ENCODE measurements around the gene CPEB2.

Gene CPEB2

GRCh38 chr4:15006416-15007024, 4.2 kb downstream of the CPEB2 start:
- Histone ChIP-seq H2AK5ac (ENCODE audit: low read length, severe bottlenecking) (no peak overlapping the region), H2BK5ac (ENCODE audit: low read depth, low read length, poor library complexity, severe bottlenecking) (no peak overlapping the region)

GRCh38 chr4:15007201-15007600, 4.9 kb downstream of the CPEB2 start:
- Histone ChIP-seq H3K18ac (ENCODE audit: low read depth in 1 of 2, low read length in 2 of 2) (no peak overlapping the region), H3K4ac (ENCODE audit: low read depth in 1 of 2, low read length in 2 of 2) (no peak overlapping the region), H3K9me3 (ENCODE audit: control insufficient read depth, low read length) (no peaks in the 10 kb centered on the region), H3K23ac (ENCODE audit: low read length in 2 of 2) (no peak overlapping the region), H2AFZ (ENCODE audit: low read depth, low read length) (no peak overlapping the region), H4K91ac (ENCODE audit: low read length) (no peak overlapping the region), H3K4me2 (ENCODE audit: low read length, poor library complexity, severe bottlenecking) (peak overlapping the region; percentile 48), H2BK12ac (ENCODE audit: low read length in 2 of 2) (no peak overlapping the region), H2BK5ac (ENCODE audit: low read depth, low read length, poor library complexity, severe bottlenecking) (no peak overlapping the region), H4K8ac (ENCODE audit: low read length) (no peak overlapping the region), H3K36me3 (ENCODE audit: control insufficient read depth in 1 of 2, insufficient read depth in 2 of 2, low read depth in 1 of 2, low read length in 2 of 2) (peaks cover 13 to 53% of the 10 kb centered on the region in 2 experiments), H3K9ac (ENCODE audit: low read length) (peak overlapping the region; percentile 98), H2AK5ac (ENCODE audit: low read length, severe bottlenecking) (no peak overlapping the region), H2BK15ac (ENCODE audit: low read depth, poor library complexity, severe bottlenecking) (no peak overlapping the region), H3K14ac (ENCODE audit: low read length in 2 of 2) (no peak overlapping the region), H3K4me3 (ENCODE audit: insufficient read depth in 1 of 2, low read depth in 1 of 2, low read length in 2 of 2) (peak overlapping the region in 1 of 2 experiments; percentile 92), H3K79me1 (replicated peaks; ENCODE audit: low read length, poor library complexity, severe bottlenecking) (no peaks in the 10 kb centered on the region), H2BK120ac (ENCODE audit: low read depth, low read length) (no peak overlapping the region), H3K4me1 (ENCODE audit: control insufficient read depth, insufficient read depth, low read depth, low read length) (no peaks in the 10 kb centered on the region), H3K27me3 (ENCODE audit: control insufficient read depth in 1 of 2, insufficient read depth in 1 of 2, low read length in 2 of 2) (no peaks in the 10 kb centered on the region), H3K27ac (ENCODE audit: low read length, poor library complexity, severe bottlenecking) (peak overlapping the region; percentile 5)
- WGBS, result 92% methylated on average over 2 of the region's 6 CpGs
- no peak for DNase-seq

More at GRCh38 chr4:15006416-15007024, 4.2 kb downstream of the CPEB2 start:
- Histone ChIP-seq H3K27ac (ENCODE audit: low read length, poor library complexity, severe bottlenecking) (no peak overlapping the region), H3K14ac (ENCODE audit: low read length in 2 of 2) (no peak overlapping the region), H3K36me3 (ENCODE audit: control insufficient read depth in 1 of 2, insufficient read depth in 2 of 2, low read depth in 1 of 2, low read length in 2 of 2) (peaks cover 13 to 46% of the 10 kb centered on the region in 2 experiments), H3K27me3 (ENCODE audit: control insufficient read depth in 1 of 2, insufficient read depth in 1 of 2, low read length in 2 of 2) (no peaks in the 10 kb centered on the region), H4K8ac (ENCODE audit: low read length) (no peak overlapping the region), H2BK15ac (ENCODE audit: low read depth, poor library complexity, severe bottlenecking) (no peak overlapping the region), H3K9ac (ENCODE audit: low read length) (peak overlapping the region; percentile 98), H3K18ac (ENCODE audit: low read depth in 1 of 2, low read length in 2 of 2) (no peak overlapping the region), H4K91ac (ENCODE audit: low read length) (no peak overlapping the region), H3K4me3 (ENCODE audit: insufficient read depth in 1 of 2, low read depth in 1 of 2, low read length in 2 of 2) (peak overlapping the region in 1 of 2 experiments; percentile 92), H2AFZ (ENCODE audit: low read depth, low read length) (no peak overlapping the region), H3K79me1 (replicated peaks; ENCODE audit: low read length, poor library complexity, severe bottlenecking) (no peaks in the 10 kb centered on the region), H3K23ac (ENCODE audit: low read length in 2 of 2) (no peak overlapping the region), H3K4me2 (ENCODE audit: low read length, poor library complexity, severe bottlenecking) (no peak overlapping the region), H2BK12ac (ENCODE audit: low read length in 2 of 2) (no peak overlapping the region), H2BK120ac (ENCODE audit: low read depth, low read length) (no peak overlapping the region), H3K4ac (ENCODE audit: low read depth in 1 of 2, low read length in 2 of 2) (no peak overlapping the region), H3K4me1 (ENCODE audit: control insufficient read depth, insufficient read depth, low read depth, low read length) (no peaks in the 10 kb centered on the region), H3K9me3 (ENCODE audit: control insufficient read depth, low read length) (no peaks in the 10 kb centered on the region)
- whole genome bisulfite sequencing, result 43% methylated on average over 1 of the region's 2 CpGs
- peak; percentile 43 for DNase-seq

- no peak overlapping the region for H3K4ac ChIP-seq (ENCODE audit: low read depth in 1 of 2, low read length in 2 of 2)
- H2BK15ac ChIP-seq (ENCODE audit: low read depth, poor library complexity, severe bottlenecking), result no peak overlapping the region
- H3K79me1 ChIP-seq (replicated peaks; ENCODE audit: low read length, poor library complexity, severe bottlenecking), result no peaks in the 10 kb centered on the region
- H3K18ac ChIP-seq (ENCODE audit: low read depth in 1 of 2, low read length in 2 of 2), result no peak overlapping the region
- H3K9me3 ChIP-seq (ENCODE audit: control insufficient read depth, low read length), result no peaks in the 10 kb centered on the region
- H4K91ac ChIP-seq (ENCODE audit: low read length), result no peak overlapping the region
- peak overlapping the region; percentile 20 for H3K27ac ChIP-seq (ENCODE audit: low read length, poor library complexity, severe bottlenecking)
- H2AK5ac ChIP-seq (ENCODE audit: low read length, severe bottlenecking), result no peak overlapping the region
- H3K23ac ChIP-seq (ENCODE audit: low read length in 2 of 2), result no peak overlapping the region
- no peak overlapping the region for H2BK5ac ChIP-seq (ENCODE audit: low read depth, low read length, poor library complexity, severe bottlenecking)
- H3K14ac ChIP-seq (ENCODE audit: low read length in 2 of 2), result no peak overlapping the region
- no peak overlapping the region for H4K8ac ChIP-seq (ENCODE audit: low read length)
- DNase-seq, result no peak
- no peak overlapping the region for H2AFZ ChIP-seq (ENCODE audit: low read depth, low read length)
- peak overlapping the region; percentile 98 for H3K9ac ChIP-seq (ENCODE audit: low read length)
- no peaks in the 10 kb centered on the region for H3K27me3 ChIP-seq (ENCODE audit: control insufficient read depth in 1 of 2, insufficient read depth in 1 of 2, low read length in 2 of 2)
- H3K4me1 ChIP-seq (ENCODE audit: control insufficient read depth, insufficient read depth, low read depth, low read length), result no peaks in the 10 kb centered on the region
- no peak overlapping the region for H2BK120ac ChIP-seq (ENCODE audit: low read depth, low read length)
- H3K4me2 ChIP-seq (ENCODE audit: low read length, poor library complexity, severe bottlenecking), result no peak overlapping the region
- H3K36me3 ChIP-seq (ENCODE audit: control insufficient read depth in 1 of 2, insufficient read depth in 2 of 2, low read depth in 1 of 2, low read length in 2 of 2), result peaks cover 6 to 82% of the 10 kb centered on the region in 2 experiments
- H3K4me3 ChIP-seq (ENCODE audit: insufficient read depth in 1 of 2, low read depth in 1 of 2, low read length in 2 of 2), result peak overlapping the region in 1 of 2 experiments; percentile 92
- no peak overlapping the region for H2BK12ac ChIP-seq (ENCODE audit: low read length in 2 of 2)
Observed at GRCh38 chr4:15010038-15010585, 7.8 kb downstream of the CPEB2 start.

GRCh38 chr4:15011166-15011565, 8.9 kb downstream of the CPEB2 start:
- Histone ChIP-seq H3K18ac (ENCODE audit: low read depth in 1 of 2, low read length in 2 of 2) (no peak overlapping the region), H3K9ac (ENCODE audit: low read length) (peak overlapping the region; percentile 64), H2AK5ac (ENCODE audit: low read length, severe bottlenecking) (no peak overlapping the region), H3K36me3 (ENCODE audit: control insufficient read depth in 1 of 2, insufficient read depth in 2 of 2, low read depth in 1 of 2, low read length in 2 of 2) (peaks cover 6 to 92% of the 10 kb centered on the region in 2 experiments), H2AFZ (ENCODE audit: low read depth, low read length) (no peak overlapping the region), H2BK12ac (ENCODE audit: low read length in 2 of 2) (no peak overlapping the region), H3K4me3 (ENCODE audit: insufficient read depth in 1 of 2, low read depth in 1 of 2, low read length in 2 of 2) (peak overlapping the region in 1 of 2 experiments; percentile 31), H3K27me3 (ENCODE audit: control insufficient read depth in 1 of 2, insufficient read depth in 1 of 2, low read length in 2 of 2) (no peaks in the 10 kb centered on the region), H3K4me2 (ENCODE audit: low read length, poor library complexity, severe bottlenecking) (no peak overlapping the region), H2BK120ac (ENCODE audit: low read depth, low read length) (no peak overlapping the region), H3K9me3 (ENCODE audit: control insufficient read depth, low read length) (no peaks in the 10 kb centered on the region), H4K91ac (ENCODE audit: low read length) (no peak overlapping the region), H2BK15ac (ENCODE audit: low read depth, poor library complexity, severe bottlenecking) (no peak overlapping the region), H3K4me1 (ENCODE audit: control insufficient read depth, insufficient read depth, low read depth, low read length) (no peaks in the 10 kb centered on the region), H2BK5ac (ENCODE audit: low read depth, low read length, poor library complexity, severe bottlenecking) (no peak overlapping the region), H4K8ac (ENCODE audit: low read length) (no peak overlapping the region), H3K4ac (ENCODE audit: low read depth in 1 of 2, low read length in 2 of 2) (no peak overlapping the region), H3K14ac (ENCODE audit: low read length in 2 of 2) (no peak overlapping the region), H3K79me1 (replicated peaks; ENCODE audit: low read length, poor library complexity, severe bottlenecking) (no peaks in the 10 kb centered on the region), H3K27ac (ENCODE audit: low read length, poor library complexity, severe bottlenecking) (no peak overlapping the region), H3K23ac (ENCODE audit: low read length in 2 of 2) (no peak overlapping the region)
- WGBS, result 98% methylated on average over 6 of the region's 9 CpGs
- no peak for DNase-seq
